H9 (cell line): ENCODE data around the gene COMT. TPM values are rescaled to one million over a fixed set of nuclear protein-coding genes. Genes with fewer than 3 reads are reported as not detected.

ENCODE experiments used
- DNase-seq: peaks from one replicate; pipeline ENCODE4 v3.0.0-alpha.2; 2017
- H2AFZ ChIP-seq: one replicate; pipeline ENCODE4 v1.6.1; 2013; ENCODE audit warnings: mild to moderate bottlenecking, low read length, control low read depth, moderate library complexity
- H2AK5ac ChIP-seq: 2 replicates; pipeline ENCODE4 v1.6.1; 2013; ENCODE audit warnings: low read length, control low read depth, mixed read lengths; ENCODE audit not compliant: insufficient read length
- H2BK120ac ChIP-seq: one replicate; pipeline ENCODE4 v1.6.1; 2013; ENCODE audit warnings: low read depth, mild to moderate bottlenecking, low read length, control low read depth, inconsistent platforms; ENCODE audit not compliant: poor library complexity, severe bottlenecking
- H2BK12ac ChIP-seq: 2 replicates; pipeline ENCODE4 v1.6.1; 2013; ENCODE audit warnings: low read length, control low read depth, mixed read lengths, low read depth; ENCODE audit not compliant: insufficient read length
- H2BK15ac ChIP-seq: 2 replicates; pipeline ENCODE4 v1.6.1; 2013; ENCODE audit warnings: low read depth, low read length, control low read depth
- H2BK20ac ChIP-seq: one replicate; pipeline ENCODE4 v1.6.1; 2013; ENCODE audit warnings: low read depth, mild to moderate bottlenecking, low read length, control low read depth, inconsistent platforms; ENCODE audit not compliant: poor library complexity, severe bottlenecking
- H2BK5ac ChIP-seq: 2 replicates; pipeline ENCODE4 v1.6.1; 2013; ENCODE audit warnings: low read length, control low read depth, mixed read lengths; ENCODE audit not compliant: insufficient read length
- H3K14ac ChIP-seq: 2 replicates; pipeline ENCODE4 v1.6.1; 2013; ENCODE audit warnings: low read length, control low read depth; ENCODE audit not compliant: insufficient read depth
- H3K18ac ChIP-seq: 2 replicates; pipeline ENCODE4 v1.6.1; 2013; ENCODE audit warnings: low read depth, mild to moderate bottlenecking, mixed read lengths, low read length, control low read depth; ENCODE audit not compliant: insufficient read length
- H3K23ac ChIP-seq: 2 replicates; pipeline ENCODE4 v1.6.1; 2013; ENCODE audit warnings: low read length, control low read depth, mixed read lengths, low read depth; ENCODE audit not compliant: insufficient read length
- H3K23me2 ChIP-seq: 2 replicates; pipeline ENCODE4 v1.6.1; 2013; ENCODE audit warnings: low read depth, mild to moderate bottlenecking, mixed read lengths, low read length, control low read depth; ENCODE audit not compliant: insufficient read length, poor library complexity, severe bottlenecking
- H3K27ac ChIP-seq: 2 replicates; pipeline ENCODE4 v1.5.1; 2013; ENCODE audit warnings: low read length, control low read depth, mixed read lengths, low read depth; ENCODE audit not compliant: insufficient read length
- H3K27me3 ChIP-seq: 2 replicates; pipeline ENCODE4 v1.6.1; 2013; ENCODE audit warnings: low read length, control low read depth, inconsistent platforms; ENCODE audit not compliant: insufficient read depth
- H3K4ac ChIP-seq: 2 replicates; pipeline ENCODE4 v1.6.1; 2013; ENCODE audit warnings: low read depth, mild to moderate bottlenecking, control low read depth, inconsistent platforms, low read length, moderate library complexity
- H3K4me1 ChIP-seq: 2 replicates; pipeline ENCODE4 v1.6.1; 2013; ENCODE audit warnings: low read length, control low read depth, inconsistent platforms; ENCODE audit not compliant: insufficient read depth
- H3K4me2 ChIP-seq: 2 replicates; pipeline ENCODE4 v1.6.1; 2013; ENCODE audit warnings: low read length, control low read depth, mixed read lengths; ENCODE audit not compliant: insufficient read length, insufficient read depth
- H3K56ac ChIP-seq: 2 replicates; pipeline ENCODE4 v1.6.1; 2013; ENCODE audit warnings: low read depth, mild to moderate bottlenecking, mixed read lengths, low read length, control low read depth; ENCODE audit not compliant: insufficient read length
- H3K79me1 ChIP-seq: 2 replicates; pipeline ENCODE4 v1.6.1; 2013; ENCODE audit warnings: low read depth, mild to moderate bottlenecking, moderate library complexity, low read length, control low read depth, inconsistent platforms; ENCODE audit not compliant: insufficient read depth, poor library complexity, severe bottlenecking
- H3K79me2 ChIP-seq: 2 replicates; pipeline ENCODE4 v1.6.1; 2013; ENCODE audit warnings: low read length, control low read depth, inconsistent platforms; ENCODE audit not compliant: insufficient read depth
- H3K9ac ChIP-seq: 2 replicates; pipeline ENCODE4 v1.6.1; 2013; ENCODE audit warnings: low read length, control low read depth, mixed read lengths; ENCODE audit not compliant: insufficient read length; ENCODE audit errors: extremely low read depth
- H3K9me3 ChIP-seq: one replicate; pipeline ENCODE4 v1.6.1; 2013; ENCODE audit warnings: low read depth, low read length, inconsistent platforms; ENCODE audit not compliant: control insufficient read depth
- H3T11ph ChIP-seq: one replicate; pipeline ENCODE4 v1.6.1; 2013; ENCODE audit warnings: mild to moderate bottlenecking, low read length, control low read depth, inconsistent platforms
- H4K20me1 ChIP-seq: one replicate; pipeline ENCODE4 v1.6.1; 2013; ENCODE audit not compliant: control insufficient read depth, insufficient read length, insufficient read depth
- H4K5ac ChIP-seq: 2 replicates; pipeline ENCODE4 v1.6.1; 2013; ENCODE audit warnings: low read depth, mild to moderate bottlenecking, mixed read lengths, low read length, control low read depth; ENCODE audit not compliant: insufficient read length
- H4K8ac ChIP-seq: replicated peaks from 2 replicates; pipeline ENCODE4 v1.6.1; 2013; ENCODE audit warnings: low read length, control low read depth, mixed read lengths, low read depth; ENCODE audit not compliant: insufficient read length
- H4K91ac ChIP-seq: 2 replicates; pipeline ENCODE4 v1.6.1; 2013; ENCODE audit warnings: low read depth, mild to moderate bottlenecking, moderate library complexity, mixed read lengths, low read length, control low read depth; ENCODE audit not compliant: insufficient read length
- H3K27ac Mint-ChIP-seq, 3 experiments: 2 replicates in 2 of 3; 3 replicates in 1 of 3; pipeline ENCODE4 v1.8.0; 2020 to 2021; ENCODE audit warnings: mixed read lengths in 3 of 3, mild to moderate bottlenecking in 1 of 3, moderate library complexity in 1 of 3
- H3K27me3 Mint-ChIP-seq: 2 replicates; pipeline ENCODE4 v1.8.0; 2021; ENCODE audit warnings: low read depth, mild to moderate bottlenecking, moderate library complexity, mixed read lengths
- H3K36me3 Mint-ChIP-seq, 3 experiments: 2 replicates in 2 of 3; 3 replicates in 1 of 3; pipeline ENCODE4 v1.8.0; 2020 to 2021; ENCODE audit warnings: low read depth in 3 of 3, mixed read lengths in 3 of 3; ENCODE audit not compliant: insufficient read depth in 1 of 3
- H3K4me1 Mint-ChIP-seq, 2 experiments: 2 replicates each; pipeline ENCODE4 v1.8.0; 2020; ENCODE audit warnings: mixed read lengths in 2 of 2
- H3K4me3 Mint-ChIP-seq, 2 experiments: 2 replicates in 1 of 2; 3 replicates in 1 of 2; pipeline ENCODE4 v1.8.0; 2020 to 2021; ENCODE audit warnings: mild to moderate bottlenecking in 2 of 2, mixed read lengths in 2 of 2, moderate library complexity in 1 of 2
- H3K9me3 Mint-ChIP-seq, 2 experiments: 2 replicates in 1 of 2; 3 replicates in 1 of 2; pipeline ENCODE4 v1.8.0; 2020; ENCODE audit warnings: mild to moderate bottlenecking in 2 of 2, mixed read lengths in 2 of 2, moderate library complexity in 1 of 2
- CTCF ChIP-seq: fragments of 200-600 bp; sonication (generic); conservative IDR thresholded peaks from 3 replicates; pipeline ENCODE4 v1.8.0; 2021; ENCODE audit warnings: antibody characterized with exemption, mild to moderate bottlenecking
- WGBS: extraction: QIAGEN DNeasy Blood & Tissue Kit; methylation state at CpG from one replicate; pipeline ENCODE4 v1.1.7; 2013; ENCODE audit warnings: missing lambda C conversion rate, low lambda C conversion rate, mixed read lengths; ENCODE audit not compliant: insufficient read length; ENCODE audit errors: extremely low coverage; 5-methylcytosine and 5-hydroxymethylcytosine counted together
- total RNA-seq: library from RNA; stranded (reverse); gene quantifications from 2 replicates; pipeline ENCODE4 v1.2.1, GENCODE V29; 2021

COMT gene
- total RNA-seq, 1 experiment from 2014 or later: 42.2 TPM

DNA sequence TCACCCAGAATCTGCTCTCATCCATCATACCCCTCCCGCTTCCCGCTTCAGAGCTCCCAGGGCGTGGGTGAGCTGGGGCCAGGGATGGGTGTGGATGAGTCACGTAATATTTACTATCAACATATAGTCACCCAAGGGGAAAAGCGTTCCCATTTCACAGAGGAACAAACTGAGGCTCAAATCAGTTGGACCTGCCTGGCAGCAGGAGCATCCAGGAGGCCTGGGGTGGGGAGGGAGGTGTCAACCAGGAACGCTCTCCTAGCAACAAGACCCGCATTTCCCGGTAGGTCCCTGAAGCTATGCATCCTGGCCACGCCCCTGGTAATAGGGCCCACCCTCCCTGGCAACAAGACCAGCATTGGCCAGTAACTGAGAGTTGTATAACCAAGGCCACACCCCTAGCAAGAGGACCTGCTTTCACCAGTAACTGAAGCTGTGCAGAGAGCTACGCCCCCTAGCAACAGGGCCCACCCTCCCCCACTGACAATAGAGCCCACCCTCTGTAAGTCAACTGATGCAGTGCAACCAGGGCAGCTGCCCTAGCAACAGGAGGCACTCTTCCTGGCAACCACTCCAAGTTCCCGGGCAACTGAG is 32.8 kb downstream of the COMT start:
- Histone ChIP-seq H2BK5ac (no peak overlapping the region), H3K27me3 (no peaks in the 10 kb centered on the region), H4K5ac (no peak overlapping the region), H3K14ac (no peak overlapping the region), H2BK15ac (no peak overlapping the region), H2AK5ac (no peak overlapping the region), H3K4ac (no peak overlapping the region), H3K4me1 (no peaks in the 10 kb centered on the region; the same call in 1 of the 2 replicates), H3K23ac (no peak overlapping the region), H3T11ph (no peak overlapping the region), H2AFZ (no peak overlapping the region), H2BK12ac (no peak overlapping the region), H3K4me2 (no peak overlapping the region), H4K20me1 (no peaks in the 10 kb centered on the region), H2BK120ac (no peak overlapping the region), H3K23me2 (no peaks in the 10 kb centered on the region), H3K9me3 (no peaks in the 10 kb centered on the region), H2BK20ac (no peak overlapping the region), H3K27ac (no peak overlapping the region), H3K18ac (no peak overlapping the region), H3K79me1 (no peaks in the 10 kb centered on the region), H3K56ac (no peak overlapping the region), H3K9ac (no peak overlapping the region), H4K8ac (no peak overlapping the region), H4K91ac (no peak overlapping the region), H3K79me2 (no peaks in the 10 kb centered on the region)
- no peaks in the 10 kb centered on the region; a peak in 1 of 5 replicates for H3K9me3 Mint-ChIP-seq
- peak overlapping the region in 2 of 3 experiments; percentile 86 to 89; a peak in 4 of 7 replicates for H3K27ac Mint-ChIP-seq
- no peaks in the 10 kb centered on the region for H3K27me3 Mint-ChIP-seq
- WGBS: no CpG with 5 or more reads among the region's 11 CpGs
- H3K4me1 Mint-ChIP-seq: peaks cover 11 to 18% of the 10 kb centered on the region in 2 experiments
- 0 out of 3 replicates have a peak, but pooled peaks have one; percentile 9 for TF ChIP-seq CTCF
- peaks cover 12 to 39% (median 34%) of the 10 kb centered on the region in 3 experiments for H3K36me3 Mint-ChIP-seq
- peak; percentile 99 for DNase-seq
- H3K4me3 Mint-ChIP-seq: 0 out of 5 replicates have a peak overlapping the region, but pooled peaks of 1 of the 2 experiments have one; percentile 5
